ENCODE data around the gene SBSN.

Gene SBSN

GRCh38 chr19:35528218-35529038, at the start of gene SBSN:
Gene SBSN (minus strand): TSS chr19:35528311. CDS start chr19:35528281, 30 bp downstream.
- no peak for DNase-seq (ENCODE audit: low read depth, low spot score)

- no peak for DNase-seq (ENCODE audit: low read depth, low spot score)
Observed at GRCh38 chr19:35571406-35571965, 43.4 kb upstream of the SBSN start.

GRCh38 chr19:35569281-35569781, 41.2 kb upstream of the SBSN start:
- no peak for DNase-seq (ENCODE audit: low read depth, low spot score)

- DNase-seq (ENCODE audit: low read depth, low spot score), result no peak
Observed at GRCh38 chr19:35566738-35567137, 38.6 kb upstream of the SBSN start.

- no peak for DNase-seq (ENCODE audit: low read depth, low spot score)
Observed at GRCh38 chr19:35565016-35565856, 37.1 kb upstream of the SBSN start.

GRCh38 chr19:35563207-35563829, 35.2 kb upstream of the SBSN start, which contains the start of gene ATP4A:
Gene ATP4A (minus strand): TSS chr19:35563658. CDS start chr19:35563629, 29 bp downstream.
- no peak for DNase-seq (ENCODE audit: low read depth, low spot score)

GRCh38 chr19:35562776-35563175, 34.7 kb upstream of the SBSN start:
- DNase-seq (ENCODE audit: low read depth, low spot score), result no peak

GRCh38 chr19:35562336-35562735, 34.2 kb upstream of the SBSN start:
- DNase-seq (ENCODE audit: low read depth, low spot score), result no peak

- DNase-seq (ENCODE audit: low read depth, low spot score), result no peak
Observed at GRCh38 chr19:35561436-35561835, 33.3 kb upstream of the SBSN start.

- no peak for DNase-seq (ENCODE audit: low read depth, low spot score)
Observed at GRCh38 chr19:35560677-35561076, 32.6 kb upstream of the SBSN start.

- no peak for DNase-seq (ENCODE audit: low read depth, low spot score)
Observed at GRCh38 chr19:35560271-35560670, 32.2 kb upstream of the SBSN start.

GRCh38 chr19:35559781-35560180, 31.7 kb upstream of the SBSN start:
- no peak for DNase-seq (ENCODE audit: low read depth, low spot score)

GRCh38 chr19:35559281-35559659, 31.2 kb upstream of the SBSN start:
- no peak for DNase-seq (ENCODE audit: low read depth, low spot score)

- DNase-seq (ENCODE audit: low read depth, low spot score), result no peak
Observed at GRCh38 chr19:35558400-35559280, 30.5 kb upstream of the SBSN start.

- peak; percentile 78 for DNase-seq (ENCODE audit: low read depth, low spot score)
Observed at GRCh38 chr19:35557539-35558399, 29.7 kb upstream of the SBSN start.

- DNase-seq (ENCODE audit: low read depth, low spot score), result no peak
Observed at GRCh38 chr19:35556846-35557538, 28.9 kb upstream of the SBSN start.

GRCh38 chr19:35556025-35556590, 28.0 kb upstream of the SBSN start:
- no peak for DNase-seq (ENCODE audit: low read depth, low spot score)

- DNase-seq (ENCODE audit: low read depth, low spot score), result peak; percentile 46
Observed at GRCh38 chr19:35555301-35556005, 27.3 kb upstream of the SBSN start.

Measured in astrocyte of the hippocampus (primary cell).